ENCODE measurements around the gene ERCC6.

The ERCC6 gene

DNA sequence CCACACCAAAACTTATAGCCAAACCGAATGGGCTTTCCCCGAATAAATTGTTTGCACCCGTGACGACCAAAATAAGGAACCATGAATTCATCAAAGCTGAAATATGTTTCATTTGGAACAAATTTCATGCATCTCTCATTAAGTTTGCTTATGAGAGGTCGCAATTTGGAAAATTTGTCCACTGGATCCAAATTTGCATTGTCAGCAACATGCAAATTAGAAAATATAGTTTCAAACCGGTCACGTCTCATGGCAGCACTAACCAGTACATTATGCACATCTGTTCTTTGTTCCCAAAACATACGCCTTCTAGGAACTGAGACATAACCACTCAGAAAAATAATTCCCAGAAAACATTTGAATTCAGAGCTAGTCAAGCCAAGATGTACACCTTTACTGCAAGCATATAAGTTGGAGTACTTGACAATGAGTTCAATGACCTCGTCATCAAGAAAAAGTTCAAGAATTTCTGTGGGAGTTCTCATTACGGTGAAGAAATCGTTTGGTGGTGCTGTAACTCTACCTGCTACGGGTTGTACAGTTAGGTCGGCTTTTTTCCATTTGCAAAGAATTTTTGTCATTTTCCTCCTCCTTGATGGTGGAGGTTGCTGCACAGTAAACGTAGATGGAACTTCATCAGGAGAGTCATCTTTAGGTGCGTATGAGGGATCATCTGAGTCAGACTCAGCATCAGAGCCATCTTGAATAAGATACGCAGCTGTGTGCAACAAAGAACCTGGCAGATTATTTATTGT is 22.5 kb downstream of the ERCC6 start:
- intact Hi-C loops (cut with DNase I) = loop anchor here (10.0 kb wide), 1 partner anchor 542 kb away; no protein-coding TSS in a partner anchor
- DNase-seq = no peak

- no peak for DNase-seq
- intact Hi-C loops (cut with DNase I) = loop anchor here (2.0 to 10.0 kb wide), 2 partner anchors 537 to 853 kb away; no protein-coding TSS in a partner anchor
Observed at GRCh38 chr10:49512121-49512809, 26.7 kb downstream of the ERCC6 start.

DNA sequence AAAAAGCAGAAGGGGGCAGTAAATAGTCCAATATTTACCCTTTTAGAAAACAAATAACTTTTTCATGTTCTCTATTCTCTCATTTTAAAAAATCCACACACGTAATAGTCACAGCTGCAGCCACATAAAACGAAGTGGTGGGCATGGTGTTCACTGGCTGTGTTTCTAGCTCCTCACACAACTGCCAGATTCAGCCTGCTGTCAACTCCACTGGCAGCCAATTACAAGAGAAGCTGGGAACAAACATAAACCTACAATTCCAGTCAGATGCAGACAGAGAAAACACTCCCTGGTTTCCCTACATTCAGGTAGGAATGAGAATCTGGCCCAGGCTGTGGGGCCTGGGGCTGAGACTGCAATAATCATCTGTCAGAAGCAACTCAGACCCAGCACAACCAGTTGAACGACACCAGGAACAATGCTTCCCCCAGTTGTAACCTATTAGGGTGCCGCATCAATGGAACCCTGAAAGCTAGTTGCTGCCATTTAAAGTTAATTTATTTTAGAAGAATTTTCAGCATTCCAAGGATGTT is 29.1 kb downstream of the ERCC6 start:
- intact Hi-C loops (cut with DNase I) = loop anchor here (10.0 kb wide), 1 partner anchor 535 kb away; no protein-coding TSS in a partner anchor
- DNase-seq = peak in 2 of 10 donors; percentile 16 to 28

DNA sequence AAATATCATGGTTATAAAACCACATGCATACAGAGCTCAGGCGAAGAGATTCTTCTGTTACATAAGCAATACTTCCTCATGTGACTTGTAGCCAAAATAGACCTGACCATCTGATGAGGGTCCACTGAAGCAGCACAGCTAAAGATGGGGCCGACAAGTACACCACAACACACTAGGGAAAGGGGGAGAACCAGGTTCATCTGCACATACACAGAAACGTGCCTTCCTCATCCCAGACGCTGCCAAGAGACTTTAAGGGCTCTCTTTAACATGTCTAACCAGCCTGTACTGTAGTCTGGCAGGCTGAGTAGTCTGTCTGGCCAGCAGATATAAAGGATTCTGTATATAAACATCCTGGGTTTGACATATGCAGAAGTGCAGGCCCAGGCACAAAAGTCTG is 30.3 kb downstream of the ERCC6 start:
- no peak for DNase-seq
- intact Hi-C loops (cut with DNase I) = no loop called here

DNA sequence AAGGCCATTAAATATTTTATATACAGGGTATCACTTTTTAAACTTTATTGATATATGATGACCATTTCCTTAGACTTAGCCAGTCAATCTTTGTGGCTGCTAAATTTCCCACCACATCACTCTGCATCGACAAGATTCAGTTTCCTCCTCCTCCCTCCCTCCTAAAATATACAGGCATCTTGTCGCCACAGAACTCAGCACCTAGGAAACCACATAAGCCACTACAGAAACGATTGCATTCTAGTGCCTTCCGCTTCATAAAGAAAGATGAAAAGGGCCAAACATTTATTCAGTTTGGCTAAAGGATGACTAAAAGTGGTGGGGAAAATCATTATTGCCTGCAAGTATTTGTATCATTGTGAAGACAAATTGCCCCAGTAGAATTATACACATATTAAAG is 30.7 kb downstream of the ERCC6 start:
- DNase-seq = no peak
- intact Hi-C loops (cut with DNase I) = no loop called here

DNA sequence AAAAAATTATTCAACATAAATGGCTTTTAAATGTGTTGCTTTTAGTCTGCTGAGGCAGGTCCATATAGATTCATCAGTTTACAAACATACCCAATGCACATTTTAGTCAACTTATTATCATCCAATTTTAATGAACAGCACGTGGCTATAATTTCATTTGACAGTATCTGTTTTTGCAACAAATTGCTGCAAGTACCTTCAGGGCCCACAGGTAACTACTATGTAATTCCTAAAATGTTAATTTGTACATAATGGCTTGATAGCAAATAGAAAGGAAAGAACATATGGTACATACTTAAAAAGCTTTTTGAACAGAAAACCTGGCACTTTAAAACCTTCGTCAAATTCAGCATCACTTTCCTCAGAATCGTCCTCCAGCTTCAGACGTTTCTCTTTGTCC is 33.3 kb downstream of the ERCC6 start:
- DNase-seq = no peak
- intact Hi-C loops (cut with DNase I) = no loop called here

GRCh38 chr10:49505076-49505475 is 33.8 kb downstream of the ERCC6 start:
- no peak for DNase-seq
- intact Hi-C loops (cut with DNase I) = no loop called here

DNA sequence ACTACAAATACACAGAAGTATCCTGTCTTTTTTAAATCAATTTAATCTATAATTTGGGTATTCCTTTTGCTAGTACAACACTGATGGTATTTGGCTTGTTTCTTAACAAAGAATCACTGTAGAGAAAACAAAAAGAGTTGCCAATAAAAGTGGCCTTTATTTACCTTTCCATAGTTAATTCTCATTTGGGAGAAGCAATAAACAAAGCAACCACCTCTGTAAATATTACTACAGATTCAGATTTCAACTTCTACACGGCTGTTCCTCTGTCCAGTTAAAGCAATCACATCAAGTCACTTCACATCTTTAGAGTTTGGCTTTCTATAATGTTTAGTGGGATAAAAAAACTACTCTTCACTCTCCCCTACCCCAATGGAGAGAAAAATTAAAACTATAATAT is 34.4 kb downstream of the ERCC6 start:
- intact Hi-C loops (cut with DNase I) = no loop called here

GRCh38 chr10:49502358-49502757 is 36.6 kb downstream of the ERCC6 start:
- intact Hi-C loops (cut with DNase I) = no loop called here
- no peak for DNase-seq

More for the DNA sequence above, 34.4 kb downstream of the ERCC6 start:
- DNase-seq = no peak

DNA sequence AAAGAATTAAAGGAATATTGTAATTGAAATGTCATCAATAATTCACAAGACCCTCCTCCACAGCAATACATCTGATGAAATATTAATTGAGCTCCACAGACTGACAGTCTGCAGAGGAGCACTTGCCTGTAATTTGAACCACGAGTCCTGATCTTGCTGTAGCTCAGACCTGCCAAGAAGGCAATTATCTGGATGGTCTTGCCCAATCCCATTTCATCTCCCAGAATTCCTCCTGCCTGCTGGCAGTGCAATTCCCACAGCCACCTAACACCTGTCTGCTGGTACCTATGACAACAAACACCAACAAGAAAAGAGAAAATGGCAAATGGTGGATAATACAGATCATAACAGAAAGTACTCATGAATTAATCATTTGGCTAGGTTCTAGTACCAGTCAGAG is 38.5 kb downstream of the ERCC6 start:
- intact Hi-C loops (cut with DNase I) = no loop called here
- DNase-seq = no peak

DNA sequence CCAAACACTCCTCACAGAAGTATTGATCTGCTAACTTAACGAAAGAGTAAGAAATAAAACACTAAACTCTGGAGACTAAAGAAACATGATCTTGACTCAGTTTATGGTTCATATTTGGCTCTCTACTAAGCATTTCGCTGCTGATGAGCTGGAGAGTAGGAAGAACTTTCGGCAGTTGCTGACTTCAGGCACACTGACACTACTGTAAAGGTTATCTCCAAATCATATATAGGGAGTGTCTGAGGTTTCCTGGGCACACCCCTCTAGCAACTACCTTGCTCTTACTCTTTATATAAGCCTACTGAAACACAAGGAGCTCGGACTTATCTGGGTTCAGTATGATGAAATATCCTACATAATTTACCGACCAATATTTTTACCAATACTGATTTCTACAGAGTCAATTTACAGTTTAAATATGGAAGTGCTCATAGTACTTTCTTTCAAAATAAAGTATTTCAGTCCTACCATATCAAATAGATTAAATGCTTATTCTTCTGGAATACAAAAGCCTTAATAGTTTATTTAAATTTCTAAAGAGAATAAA is 39.5 kb downstream of the ERCC6 start:
- DNase-seq = no peak
- intact Hi-C loops (cut with DNase I) = no loop called here

GRCh38 chr10:49498425-49498824 is 40.5 kb downstream of the ERCC6 start:
- intact Hi-C loops (cut with DNase I) = no loop called here
- DNase-seq = no peak

- intact Hi-C loops (cut with DNase I) = no loop called here
- no peak for DNase-seq
Observed at GRCh38 chr10:49497358-49497757, 41.6 kb downstream of the ERCC6 start.

GRCh38 chr10:49488056-49488717 is 50.7 kb downstream of the ERCC6 start:
- DNase-seq = no peak
- intact Hi-C loops (cut with DNase I) = no loop called here

DNA sequence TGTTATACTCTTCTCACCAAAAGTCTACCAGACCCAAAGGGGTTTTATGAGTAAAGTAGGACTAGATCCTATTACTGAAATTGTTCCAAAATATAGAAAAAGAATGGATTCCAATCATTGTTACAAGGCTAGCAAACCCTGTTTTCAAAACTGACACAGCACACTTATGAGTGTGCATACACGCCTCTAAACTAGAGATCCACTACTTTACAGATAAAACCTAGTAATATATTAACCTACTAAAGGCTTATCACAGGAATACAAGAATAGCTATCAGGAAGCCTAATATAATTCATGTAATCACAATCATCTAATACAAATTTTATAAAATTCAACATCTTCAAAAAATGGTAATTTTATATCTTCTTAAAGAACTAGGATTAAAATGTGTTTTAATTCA is 52.2 kb downstream of the ERCC6 start:
- intact Hi-C loops (cut with DNase I) = no loop called here
- DNase-seq = no peak

DNA sequence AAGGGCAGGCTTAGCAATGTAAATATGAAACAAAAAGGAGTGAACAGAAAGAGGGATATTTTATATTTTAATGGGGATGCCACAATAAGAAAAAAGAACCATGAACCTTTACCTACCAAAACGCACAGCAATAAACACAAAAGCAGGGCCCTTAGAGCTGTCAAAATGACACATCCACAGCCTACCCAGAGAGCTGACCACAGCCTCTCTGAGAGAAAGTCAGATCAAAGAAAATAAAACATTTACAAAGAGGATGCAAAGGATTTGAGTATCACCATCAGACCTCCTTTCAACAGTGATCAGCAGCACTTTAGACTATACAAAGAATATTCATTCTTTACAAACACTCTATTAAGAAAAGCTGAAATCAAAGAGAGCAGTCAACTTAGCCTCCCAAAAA is 52.9 kb downstream of the ERCC6 start:
- no peak for DNase-seq
- intact Hi-C loops (cut with DNase I) = no loop called here

- intact Hi-C loops (cut with DNase I) = no loop called here
Observed at GRCh38 chr10:49484486-49485235, 54.3 kb downstream of the ERCC6 start.

GRCh38 chr10:49478819-49479218 is 60.1 kb downstream of the ERCC6 start:
- intact Hi-C loops (cut with DNase I) = no loop called here
- DNase-seq = no peak

More at GRCh38 chr10:49484486-49485235, 54.3 kb downstream of the ERCC6 start:
- no peak for DNase-seq

GRCh38 chr10:49474901-49475300 is 64.0 kb downstream of the ERCC6 start:
- no peak for DNase-seq
- intact Hi-C loops (cut with DNase I) = no loop called here

DNA sequence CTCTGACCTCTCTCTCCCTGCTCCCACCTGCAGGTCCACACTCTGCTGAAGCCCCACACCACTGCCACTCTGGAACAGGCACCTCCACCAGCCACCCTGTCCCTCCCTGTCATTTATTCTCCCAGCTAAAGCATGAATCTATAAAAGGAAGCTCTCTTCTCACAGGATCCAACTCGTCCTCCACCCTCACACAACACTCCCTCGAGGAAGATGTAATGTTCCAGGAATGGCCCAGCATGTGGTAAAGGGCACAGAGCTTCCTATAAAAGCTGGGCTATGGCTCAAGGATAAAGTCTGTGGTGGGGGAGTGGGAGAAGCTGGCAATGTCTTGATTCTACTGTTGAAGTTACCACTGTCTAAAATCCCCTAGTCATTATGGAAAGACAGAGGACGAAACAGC is 67.4 kb downstream of the ERCC6 start:
- intact Hi-C loops (cut with DNase I) = no loop called here
- DNase-seq = no peak
